GDM1 (cell line): ENCODE results near the gene UBAC1.
"Not testable (repeated sequence)": the region's sequence is repeated elsewhere in the genome, so short reads cannot be mapped to it uniquely, and the experiment has no call there.

Experiments used
- DNase-seq: peaks from one replicate; lab custom pipeline; 2025; lab: John Stamatoyannopoulos, UW

UBAC1 gene

DNA sequence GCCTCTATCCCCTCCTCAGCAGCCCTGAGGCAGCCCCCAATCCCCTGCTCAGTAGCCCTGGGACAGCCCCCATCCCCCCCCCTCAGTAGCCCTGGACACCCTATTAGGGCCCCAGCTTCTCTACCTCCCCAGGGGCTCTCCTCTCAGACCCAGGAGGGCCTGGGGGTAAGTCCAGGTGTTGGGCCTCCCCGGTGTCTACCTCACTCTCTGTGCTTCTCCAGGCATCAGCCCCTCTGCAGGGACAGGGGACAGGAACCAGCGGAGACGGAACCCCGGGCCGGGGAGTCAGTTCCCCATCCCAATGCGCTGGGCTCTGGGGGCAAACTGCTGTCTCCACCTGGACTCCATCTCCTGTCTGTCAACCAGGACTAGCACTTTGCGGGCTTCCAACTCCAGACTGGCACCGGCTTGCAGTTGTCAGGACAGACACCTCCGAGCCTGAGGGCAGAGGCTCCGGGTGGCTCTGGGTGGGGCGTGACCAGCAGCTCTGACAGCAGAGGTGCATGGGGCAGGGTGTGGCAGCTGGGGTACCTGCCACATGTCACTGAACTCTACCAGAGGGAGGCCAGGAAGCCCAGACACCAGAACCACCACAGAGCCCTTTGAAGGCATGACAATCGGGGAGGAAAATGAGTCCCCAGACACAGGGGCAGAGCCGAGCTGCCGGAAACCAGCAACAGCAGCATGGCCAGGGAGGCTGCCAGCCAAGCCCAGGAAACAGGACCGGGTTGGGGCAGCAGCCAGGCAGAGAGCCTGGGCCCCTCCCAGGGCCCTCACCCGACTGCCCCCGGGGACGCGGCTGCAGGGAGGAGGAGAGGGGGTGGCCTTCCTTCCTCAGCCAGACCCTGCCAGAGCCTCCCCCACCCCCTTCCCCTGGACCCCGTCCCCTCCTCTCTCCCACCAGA lies 17.7 kb upstream of the UBAC1 start:
- no peak for DNase-seq

DNA sequence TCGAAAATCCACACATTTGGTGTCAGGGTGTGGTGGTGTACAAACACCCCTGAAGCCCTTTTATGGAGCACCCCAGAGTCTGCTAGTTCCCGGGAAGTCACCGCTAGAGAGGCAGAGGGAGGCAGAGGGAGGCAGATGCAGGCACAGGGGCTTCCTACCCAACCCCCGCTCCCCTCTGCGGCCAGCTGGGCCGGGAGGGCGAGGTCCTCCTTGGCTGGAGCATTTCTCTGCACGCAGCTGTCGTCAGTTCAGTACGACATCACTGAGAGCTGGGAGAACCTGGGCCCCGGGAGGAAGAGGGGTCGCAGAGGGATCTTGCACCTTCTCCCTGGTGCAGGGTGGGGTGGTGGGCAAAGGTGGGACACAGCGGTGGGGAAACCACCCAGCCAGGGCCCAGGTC lies 15.8 kb upstream of the UBAC1 start:
- no peak for DNase-seq

DNA sequence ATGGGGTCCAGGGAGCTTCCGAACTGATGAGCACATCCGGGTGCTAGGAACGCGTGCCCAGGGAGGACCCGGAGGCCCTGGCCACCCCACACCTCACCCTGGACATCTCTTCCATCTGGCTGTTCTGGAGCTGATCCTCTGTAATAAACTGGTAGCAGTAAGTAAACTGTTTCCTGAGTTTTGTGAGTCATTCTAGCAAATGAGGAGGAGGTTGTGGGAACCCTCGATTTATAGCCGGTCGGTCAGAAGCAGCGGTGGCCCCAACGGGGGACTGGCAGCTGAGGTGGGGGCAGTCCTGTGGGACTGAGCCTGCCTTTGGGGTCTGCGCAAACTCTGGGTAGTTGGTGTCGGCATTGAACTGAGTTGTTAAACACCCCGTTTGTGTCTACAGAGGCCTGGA lies 15.4 kb upstream of the UBAC1 start:
- no peak for DNase-seq

- DNase-seq: no peak
Observed at GRCh38 chr9:135975834-135976233, 14.7 kb upstream of the UBAC1 start.

DNA sequence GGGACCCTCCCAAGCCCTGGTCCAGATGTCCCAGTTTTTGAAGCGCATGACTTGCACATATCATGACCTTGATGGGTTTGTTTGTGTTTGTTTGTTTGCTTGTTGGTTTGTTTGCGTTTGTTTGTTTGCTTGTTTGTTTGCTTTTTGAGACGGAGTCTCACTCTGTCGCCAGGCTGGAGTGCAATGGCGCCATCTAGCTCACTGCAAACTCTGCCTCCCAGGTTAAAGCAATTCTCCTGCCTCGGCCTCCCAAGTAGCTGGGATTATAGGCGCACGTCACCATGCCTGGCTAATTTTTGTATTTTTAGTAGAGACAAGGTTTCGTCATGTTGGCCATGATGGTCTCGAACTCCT lies 13.0 kb upstream of the UBAC1 start:
- no peak for DNase-seq

DNA sequence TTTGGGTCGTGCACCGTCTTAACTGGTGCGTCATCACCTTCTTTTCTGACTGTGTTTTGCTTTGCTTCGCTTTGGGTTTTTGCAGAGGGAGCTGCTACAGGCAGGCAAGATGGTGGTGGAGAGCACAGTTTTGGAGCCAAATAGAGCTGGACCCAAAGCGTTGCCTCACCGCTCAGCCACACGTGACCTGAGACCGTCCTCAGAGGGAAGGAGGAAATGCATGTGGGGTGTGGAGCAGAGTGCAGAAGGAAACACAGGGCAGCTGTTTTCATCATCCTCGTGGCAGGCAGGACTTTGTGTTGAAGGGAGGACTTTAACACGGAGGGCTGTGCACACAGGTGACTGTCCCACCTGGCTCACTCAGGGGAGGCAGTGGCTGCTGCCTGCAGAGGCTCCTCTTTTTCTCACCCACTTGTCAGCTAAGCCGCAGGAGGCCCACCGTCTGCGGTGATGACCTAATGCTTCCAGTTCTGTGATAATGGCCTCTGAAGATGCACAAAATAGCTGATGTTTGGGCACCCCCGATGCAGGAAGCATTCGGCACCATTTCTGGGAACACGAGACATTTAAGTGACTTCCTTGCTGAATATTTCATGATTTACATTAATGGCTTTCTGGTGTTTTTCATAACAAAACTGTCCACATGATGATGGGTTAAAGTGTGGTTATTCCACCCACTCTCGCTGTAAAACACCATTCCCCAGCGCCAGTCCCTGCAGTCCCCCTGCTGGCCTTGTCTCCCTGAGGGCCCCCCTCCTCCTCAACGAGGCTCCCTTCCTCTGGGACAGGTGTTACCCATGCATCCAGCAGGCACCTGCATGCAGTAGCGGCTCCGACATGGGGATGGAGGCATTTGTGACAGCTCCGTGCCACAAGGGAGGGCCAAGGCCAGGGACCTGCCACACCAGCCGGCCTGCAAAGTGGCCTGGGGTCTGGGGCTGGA lies 12.4 kb upstream of the UBAC1 start:
- no peak for DNase-seq

- DNase-seq: no peak
Observed at GRCh38 chr9:135971892-135972291, 10.7 kb upstream of the UBAC1 start.

GRCh38 chr9:135971111-135971766 lies 10.1 kb upstream of the UBAC1 start:
- no peak for DNase-seq

DNA sequence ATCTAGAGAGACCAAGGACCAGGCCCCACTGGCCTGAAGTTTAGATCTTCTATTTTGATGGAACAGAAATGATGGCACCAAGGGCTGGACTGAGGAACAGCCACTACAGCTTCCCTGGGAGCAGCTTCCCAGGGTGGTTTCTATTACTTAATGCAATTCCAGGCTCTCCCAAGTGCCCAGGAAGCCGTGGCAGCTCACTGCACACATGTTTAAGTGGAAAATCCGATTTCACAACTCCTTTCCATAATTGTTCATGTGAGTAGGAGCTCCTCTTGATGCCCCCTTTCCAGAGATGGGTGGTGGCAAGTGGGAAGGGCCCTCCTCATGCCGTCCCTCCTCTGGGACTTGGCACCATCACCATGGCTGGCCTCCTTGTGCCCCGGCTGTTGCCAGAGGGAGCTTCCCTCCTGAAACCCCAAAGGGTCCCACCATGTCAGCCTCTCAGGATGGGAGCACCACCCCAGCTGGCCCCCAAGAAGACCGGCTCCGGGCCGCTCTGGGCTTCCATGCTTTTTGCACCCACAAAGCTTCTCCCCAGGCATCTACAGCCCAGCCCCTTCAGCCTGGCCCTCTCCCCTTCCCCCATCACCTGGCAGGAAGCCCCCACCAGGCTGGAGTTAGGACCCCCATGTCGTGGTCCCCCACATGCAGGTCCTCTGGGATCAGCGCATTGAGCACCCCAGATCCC lies 9.1 kb upstream of the UBAC1 start:
- DNase-seq: no peak

- no peak for DNase-seq
Observed at GRCh38 chr9:135969064-135969683, 8.0 kb upstream of the UBAC1 start.

GRCh38 chr9:135968601-135969000 lies 7.4 kb upstream of the UBAC1 start:
- DNase-seq: no peak

DNA sequence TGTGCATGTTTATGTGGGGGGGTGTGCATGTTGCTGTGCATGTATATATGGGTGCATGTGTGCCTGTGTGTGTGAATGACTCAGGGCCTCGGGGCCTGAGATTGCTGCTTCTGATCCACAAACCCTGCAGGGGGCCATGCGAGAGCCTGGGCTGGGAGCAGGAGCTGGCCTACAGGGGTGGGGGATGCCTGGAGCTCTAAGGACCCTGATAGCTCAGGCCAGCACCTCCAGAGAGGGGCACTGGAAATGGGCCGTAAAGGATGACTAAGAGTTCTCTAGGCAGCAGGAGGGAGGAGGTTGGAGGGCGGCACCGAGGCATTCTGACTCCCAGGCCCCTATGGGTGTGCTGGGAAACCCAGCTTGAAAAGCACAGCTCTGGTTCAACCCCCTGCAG lies 6.9 kb upstream of the UBAC1 start:
- no peak for DNase-seq

DNA sequence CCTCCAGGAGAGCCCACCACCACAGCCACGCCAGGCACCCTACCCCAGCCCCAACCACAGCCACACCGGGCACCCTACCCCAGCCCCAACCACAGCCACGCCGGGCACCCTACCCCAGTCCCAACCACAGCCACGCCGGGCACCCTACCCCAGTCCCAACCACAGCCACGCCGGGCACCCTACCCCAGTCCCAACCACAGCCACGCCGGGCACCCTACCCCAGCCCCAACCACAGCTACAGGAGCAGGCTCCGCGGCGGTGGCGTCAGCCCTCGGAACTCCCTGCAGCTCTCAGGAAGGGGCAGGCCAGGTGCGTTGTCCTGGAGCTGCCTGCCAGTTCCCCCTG lies 5.7 kb upstream of the UBAC1 start:
- DNase-seq: not testable (repeated sequence)

GRCh38 chr9:135965124-135965756 lies 4.1 kb upstream of the UBAC1 start:
- DNase-seq: no peak

DNA sequence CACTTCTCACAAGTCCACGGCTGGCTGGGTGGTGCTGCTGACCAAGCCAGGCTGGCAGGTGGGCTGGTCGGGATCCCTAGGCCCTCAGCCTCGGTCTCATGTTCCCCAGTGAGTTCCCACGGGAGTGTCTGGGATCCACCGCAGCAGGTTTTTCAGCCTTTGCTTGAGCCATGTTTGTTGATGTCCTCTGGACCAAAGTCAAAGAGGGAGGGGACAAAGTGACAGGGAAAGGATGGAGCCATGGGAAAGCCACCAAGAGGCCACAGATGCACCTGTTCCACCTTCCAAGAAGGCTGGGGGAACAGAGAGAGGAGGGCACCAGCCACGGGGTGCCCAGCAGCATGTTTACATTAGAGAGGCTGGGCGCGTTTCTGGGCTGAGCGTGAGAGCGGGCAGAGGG lies 2.8 kb upstream of the UBAC1 start:
- no peak for DNase-seq

DNA sequence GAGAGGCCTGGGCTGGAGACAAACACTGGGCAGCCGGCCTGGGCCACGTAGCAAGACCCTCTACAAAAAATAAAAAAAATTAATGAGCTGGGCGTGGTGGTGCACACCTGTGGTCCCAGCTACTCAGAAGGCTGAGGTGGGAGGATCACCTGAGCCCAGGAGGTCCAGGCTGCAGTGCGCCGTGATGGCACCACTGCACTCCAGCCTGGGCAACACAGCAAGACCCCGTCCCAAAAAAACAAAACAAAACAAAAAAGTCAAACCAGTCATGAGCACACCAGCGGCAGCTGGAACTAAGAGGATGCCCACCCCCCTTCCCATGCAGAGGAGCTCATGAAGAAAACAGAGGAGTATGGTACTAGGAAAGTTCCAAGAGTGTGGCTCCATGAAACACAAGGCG lies 2.2 kb upstream of the UBAC1 start:
- DNase-seq: no peak

GRCh38 chr9:135962696-135963307 lies 1.6 kb upstream of the UBAC1 start:
- peak; percentile 50 for DNase-seq

- DNase-seq: no peak
Observed at GRCh38 chr9:135961811-135962695, 880 bp upstream of the UBAC1 start.

DNA sequence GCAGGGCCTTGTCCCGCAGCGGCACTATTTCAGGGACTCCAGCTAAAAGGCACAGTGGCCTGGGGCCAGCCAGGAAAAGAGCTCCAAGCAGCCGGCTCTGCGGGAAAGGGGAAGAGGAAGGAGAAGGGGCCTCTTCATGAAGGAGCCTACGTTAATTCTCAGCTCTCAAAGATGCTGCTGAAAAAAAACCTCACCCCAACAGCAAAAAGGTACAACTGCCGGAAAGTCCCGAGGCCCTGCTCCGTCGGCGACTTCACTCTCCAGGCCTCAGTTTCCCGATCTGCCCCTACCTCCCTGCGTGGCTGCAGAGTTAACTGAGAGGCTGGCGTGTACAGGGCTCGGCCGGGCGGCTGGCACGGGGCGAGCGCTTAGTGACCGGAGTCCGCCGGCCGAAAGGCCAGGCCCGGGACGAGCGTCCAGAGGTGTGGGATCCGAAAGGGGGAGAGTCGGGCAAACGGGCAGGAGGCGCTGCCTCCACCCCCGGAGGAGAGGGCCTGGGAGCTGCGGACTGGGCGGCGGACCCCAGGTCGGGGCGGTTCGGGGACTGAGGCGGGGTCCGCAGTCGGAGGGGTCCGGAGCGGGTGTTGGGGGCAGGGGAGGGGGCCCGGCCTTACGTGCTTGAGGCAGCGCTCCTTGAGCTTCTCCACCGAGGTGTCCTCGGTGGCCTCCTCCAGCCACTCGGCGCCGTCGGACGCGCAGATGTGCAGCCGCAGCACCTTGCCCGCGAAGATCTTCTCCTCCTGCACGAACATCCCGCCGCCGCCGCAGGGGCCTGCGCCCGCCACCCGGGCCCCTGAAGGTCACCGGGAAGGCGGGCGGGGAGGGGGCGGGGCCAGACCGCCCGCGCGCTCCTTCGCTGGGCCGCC lies 529 bp downstream of the UBAC1 start:
- DNase-seq: no peak
